Measurements from ENCODE around the gene SNORC. TPM values are rescaled to one million over a fixed set of nuclear protein-coding genes. Genes with fewer than 3 reads are reported as not detected.

Gene SNORC
- total RNA-seq, 1 donor from 2014 or later = 5.6 TPM

DNA sequence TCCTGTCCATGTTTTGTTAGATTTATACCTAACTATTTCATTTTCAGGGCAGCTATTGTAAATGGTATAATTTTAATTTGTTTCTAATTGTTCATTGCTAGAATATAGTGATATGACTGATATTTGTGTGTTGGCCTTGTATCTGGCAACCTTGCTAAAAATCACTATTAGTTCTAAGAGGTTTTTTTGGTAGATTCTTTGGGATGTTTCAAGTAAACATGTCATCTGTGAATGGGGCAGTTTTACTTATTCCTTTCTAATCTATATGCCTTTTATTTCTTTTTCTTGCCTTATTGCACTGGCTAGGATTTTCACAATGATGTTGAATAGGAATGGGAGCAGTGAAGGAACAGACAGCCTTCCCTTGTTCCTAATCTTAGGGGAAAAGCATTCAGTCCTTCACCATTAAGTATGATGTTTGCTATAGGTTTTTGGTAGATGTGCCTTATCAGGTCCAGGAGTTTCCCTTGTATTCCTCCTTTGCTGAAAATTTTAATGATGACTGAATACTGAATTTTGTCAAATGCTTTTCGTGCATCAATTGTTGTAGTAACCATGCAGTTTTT, 41.7 kb downstream of the SNORC start:
- DNase-seq (ENCODE audit: low spot score) = no peak
- Mint-ChIP-seq H3K27me3 (ENCODE audit: unreplicated experiment) (no peaks in the 10 kb centered on the region), H3K9me3 (ENCODE audit: unreplicated experiment) (no peaks in the 10 kb centered on the region), H3K4me3 (ENCODE audit: unreplicated experiment) (no peak overlapping the region), H3K36me3 (ENCODE audit: low read depth, unreplicated experiment) (no peaks in the 10 kb centered on the region), H3K4me1 (ENCODE audit: unreplicated experiment) (no peaks in the 10 kb centered on the region), H3K27ac (ENCODE audit: unreplicated experiment) (no peak overlapping the region)
- no peak for TF ChIP-seq CTCF (IDR thresholded peaks at IDR 0.05; ENCODE audit: unreplicated experiment)

DNA sequence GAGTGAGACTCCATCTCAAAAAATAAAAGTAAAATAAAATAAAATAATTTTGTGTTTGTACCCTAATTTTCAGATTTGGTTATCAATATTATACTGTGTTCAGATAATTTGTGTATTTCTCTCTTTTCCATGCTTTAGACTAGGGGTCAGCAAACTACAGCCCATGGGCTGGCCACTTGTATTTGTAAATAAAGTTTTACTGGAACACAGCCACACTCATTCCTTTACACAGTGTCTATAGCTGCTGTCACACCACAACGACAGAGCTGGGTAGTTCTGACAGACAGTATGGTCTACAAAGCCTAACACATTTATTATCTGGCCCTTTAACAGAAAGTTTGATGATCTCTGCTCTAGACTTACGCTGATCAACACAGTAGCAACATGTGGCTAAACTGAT, 43.8 kb downstream of the SNORC start:
- Mint-ChIP-seq H3K9me3 (ENCODE audit: unreplicated experiment) (no peaks in the 10 kb centered on the region), H3K27me3 (ENCODE audit: unreplicated experiment) (no peaks in the 10 kb centered on the region), H3K27ac (ENCODE audit: unreplicated experiment) (no peak overlapping the region), H3K36me3 (ENCODE audit: low read depth, unreplicated experiment) (no peaks in the 10 kb centered on the region), H3K4me1 (ENCODE audit: unreplicated experiment) (no peaks in the 10 kb centered on the region), H3K4me3 (ENCODE audit: unreplicated experiment) (no peak overlapping the region)
- DNase-seq (ENCODE audit: low spot score) = no peak
- no peak for TF ChIP-seq CTCF (IDR thresholded peaks at IDR 0.05; ENCODE audit: unreplicated experiment)

DNA sequence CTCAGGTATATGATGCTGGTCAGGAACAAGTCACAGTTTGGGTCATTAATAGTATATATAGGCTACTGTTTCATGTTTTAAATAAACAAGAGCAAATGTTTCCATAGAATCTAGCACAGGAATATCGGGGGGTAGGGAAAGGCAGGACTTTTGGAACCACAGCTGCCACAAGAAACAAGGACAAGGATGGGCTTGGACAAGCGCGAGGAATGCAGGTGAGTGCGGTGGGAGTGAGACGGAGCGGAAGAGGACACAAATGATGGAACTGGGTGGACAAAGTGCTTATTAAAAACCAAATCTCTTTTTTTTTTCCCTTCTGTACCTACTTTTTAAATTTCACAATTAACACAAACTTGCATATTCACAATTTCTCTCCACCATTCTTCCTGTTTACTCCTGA, 49.1 kb downstream of the SNORC start:
- H3K9me3 Mint-ChIP-seq (ENCODE audit: unreplicated experiment) = no peaks in the 10 kb centered on the region
- H3K27me3 Mint-ChIP-seq (ENCODE audit: unreplicated experiment) = no peaks in the 10 kb centered on the region
- no peaks in the 10 kb centered on the region for H3K36me3 Mint-ChIP-seq (ENCODE audit: low read depth, unreplicated experiment)
- no peak overlapping the region for H3K4me3 Mint-ChIP-seq (ENCODE audit: unreplicated experiment)
- no peaks in the 10 kb centered on the region for H3K4me1 Mint-ChIP-seq (ENCODE audit: unreplicated experiment)
- DNase-seq (ENCODE audit: low spot score) = no peak
- H3K27ac Mint-ChIP-seq (ENCODE audit: unreplicated experiment) = no peak overlapping the region
- TF ChIP-seq CTCF (IDR thresholded peaks at IDR 0.05; ENCODE audit: unreplicated experiment) = no peak

- DNase-seq (ENCODE audit: low spot score) = no peak
- TF ChIP-seq CTCF (IDR thresholded peaks at IDR 0.05; ENCODE audit: unreplicated experiment) = no peak
- Mint-ChIP-seq H3K36me3 (ENCODE audit: low read depth, unreplicated experiment) (no peaks in the 10 kb centered on the region), H3K9me3 (ENCODE audit: unreplicated experiment) (no peaks in the 10 kb centered on the region), H3K4me1 (ENCODE audit: unreplicated experiment) (no peaks in the 10 kb centered on the region), H3K27ac (ENCODE audit: unreplicated experiment) (no peak overlapping the region), H3K27me3 (ENCODE audit: unreplicated experiment) (peaks cover 6% of the 10 kb centered on the region), H3K4me3 (ENCODE audit: unreplicated experiment) (no peak overlapping the region)
These were observed 50.0 kb downstream of the SNORC start for GRCh38 chr2:232920055-232920454.

- Mint-ChIP-seq H3K9me3 (ENCODE audit: unreplicated experiment) (no peaks in the 10 kb centered on the region), H3K27ac (ENCODE audit: unreplicated experiment) (no peak overlapping the region), H3K36me3 (ENCODE audit: low read depth, unreplicated experiment) (no peaks in the 10 kb centered on the region), H3K27me3 (ENCODE audit: unreplicated experiment) (peaks cover 8% of the 10 kb centered on the region), H3K4me3 (ENCODE audit: unreplicated experiment) (no peak overlapping the region), H3K4me1 (ENCODE audit: unreplicated experiment) (no peaks in the 10 kb centered on the region)
- no peak for TF ChIP-seq CTCF (IDR thresholded peaks at IDR 0.05; ENCODE audit: unreplicated experiment)
- DNase-seq (ENCODE audit: low spot score) = no peak
These were observed 50.7 kb downstream of the SNORC start for GRCh38 chr2:232920760-232921159.
